GM23338 (cell line): ENCODE measurements around the gene CDK14.

Experiments
- CTCF ChIP-seq, 2 experiments: fragments of 200-600 bp in 1 of 2; sonication (generic) in 1 of 2; conservative IDR thresholded peaks; 2 replicates each; pipeline versions ENCODE4 v1.5.1 to v1.6.1; 2016 to 2017; ENCODE audit warnings: antibody characterized with exemption in 2 of 2, low read depth in 2 of 2, mild to moderate bottlenecking in 2 of 2, moderate library complexity in 1 of 2
- EZH2 ChIP-seq: fragments of 200-600 bp; sonication (generic); IDR thresholded peaks from one replicate; pipeline ENCODE4 v1.8.0; 2017; ENCODE audit warnings: antibody characterized with exemption, mild to moderate bottlenecking, low read depth; ENCODE audit not compliant: unreplicated experiment
- EZH2phosphoT487 ChIP-seq: fragments of 200-600 bp; sonication (generic); IDR thresholded peaks from one replicate; pipeline ENCODE4 v1.8.1; 2018; ENCODE audit warnings: antibody characterized with exemption; ENCODE audit not compliant: unreplicated experiment
- NANOG ChIP-seq: IDR thresholded peaks from 2 replicates; pipeline ENCODE4 v1.6.1; 2016; ENCODE audit warnings: antibody characterized with exemption, borderline replicate concordance
- POLR2AphosphoS5 ChIP-seq: IDR thresholded peaks from 2 replicates; pipeline ENCODE4 v1.6.1; 2016; ENCODE audit warnings: antibody characterized with exemption, low read depth
- ZNF114 ChIP-seq: fragments of 250-450 bp; sonication (Bioruptor Pico); IDR thresholded peaks from 2 replicates; pipeline ENCODE4 v1.5.0; 2020; ENCODE audit warnings: mild to moderate bottlenecking, moderate library complexity
- TF ChIP-seq, protein P1 (sequence below): IDR thresholded peaks from 2 replicates; pipeline ENCODE4 v1.6.1; 2016; ENCODE audit warnings: antibody characterized with exemption

GRCh38 chr7:90592033-90592432 lies 4.1 kb upstream of the CDK14 start:
- TF ChIP-seq EZH2 (no peak), CTCF (conservative IDR thresholded peaks at IDR 0.05; ENCODE audit: low read depth in 2 of 2) (no peak), NANOG (no peak), EZH2phosphoT487 (no peak), POLR2AphosphoS5 (no peak), ZNF114 (CRISPR knock-in tag) (no peak)
- TF ChIP-seq, protein P1, sequence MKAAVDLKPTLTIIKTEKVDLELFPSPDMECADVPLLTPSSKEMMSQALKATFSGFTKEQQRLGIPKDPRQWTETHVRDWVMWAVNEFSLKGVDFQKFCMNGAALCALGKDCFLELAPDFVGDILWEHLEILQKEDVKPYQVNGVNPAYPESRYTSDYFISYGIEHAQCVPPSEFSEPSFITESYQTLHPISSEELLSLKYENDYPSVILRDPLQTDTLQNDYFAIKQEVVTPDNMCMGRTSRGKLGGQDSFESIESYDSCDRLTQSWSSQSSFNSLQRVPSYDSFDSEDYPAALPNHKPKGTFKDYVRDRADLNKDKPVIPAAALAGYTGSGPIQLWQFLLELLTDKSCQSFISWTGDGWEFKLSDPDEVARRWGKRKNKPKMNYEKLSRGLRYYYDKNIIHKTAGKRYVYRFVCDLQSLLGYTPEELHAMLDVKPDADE = no peak
